GM23248 (cell line): ENCODE results near the gene NFATC2.

ENCODE experiments used
- EZH2 ChIP-seq: fragments of 200-600 bp; sonication (generic); IDR thresholded peaks from 2 replicates; pipeline ENCODE4 v1.6.1; 2018; ENCODE audit warnings: antibody characterized with exemption, mild to moderate bottlenecking; ENCODE audit not compliant: insufficient read depth, poor library complexity, severe bottlenecking
- EZH2phosphoT487 ChIP-seq: fragments of 200-600 bp; sonication (generic); IDR thresholded peaks from 2 replicates; pipeline ENCODE4 v1.6.1; 2018; ENCODE audit warnings: antibody characterized with exemption, moderate library complexity, mild to moderate bottlenecking, low read depth; ENCODE audit not compliant: insufficient read depth

DNA sequence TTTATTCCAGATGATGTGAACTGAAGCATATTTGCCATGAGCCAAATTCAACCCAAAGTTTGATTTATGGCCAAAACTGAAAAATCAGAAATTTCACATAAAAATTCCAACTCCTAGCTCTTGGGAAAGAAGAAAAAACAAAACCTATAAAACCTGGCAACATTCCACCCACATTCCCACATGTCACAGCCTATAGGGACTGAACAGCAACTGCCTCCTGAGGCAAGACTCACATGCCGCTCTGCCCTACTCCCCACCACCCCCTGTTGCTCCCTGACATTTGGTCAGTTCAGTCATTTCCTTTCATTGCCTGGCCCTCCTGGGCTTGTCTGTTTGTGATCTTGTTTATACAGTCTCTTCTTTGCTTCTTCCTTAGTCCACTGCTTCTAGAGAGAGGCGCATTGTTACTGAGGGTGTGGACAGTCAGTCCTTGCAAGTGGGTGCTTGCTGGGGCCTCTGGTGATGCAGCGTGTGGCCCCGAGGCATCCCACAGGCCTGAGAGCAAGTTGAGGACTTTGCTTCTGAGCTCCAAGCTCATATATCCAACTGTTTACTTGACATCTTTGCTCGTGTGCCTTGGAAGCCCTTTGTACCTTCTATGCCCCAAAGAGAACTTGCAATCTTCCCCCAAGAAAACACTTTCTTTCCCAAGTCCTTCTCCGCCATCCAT lies 31.4 kb downstream of the NFATC2 start:
- TF ChIP-seq EZH2 (no peak), EZH2phosphoT487 (no peak)
